WERI-Rb-1 (cell line): Measurements from ENCODE around the gene COL5A3.

ENCODE experiments used
- DNase-seq: peaks from one replicate; pipeline ENCODE4 v3.0.0-alpha.2; 2020
- H3K27ac ChIP-seq: fragments of 250-450 bp; sonication (Bioruptor Pico); 2 replicates; pipeline ENCODE4 v1.5.1; 2020; ENCODE audit warnings: mild to moderate bottlenecking, moderate library complexity
- H3K27me3 ChIP-seq: fragments of 250-450 bp; sonication (Bioruptor Pico); 2 replicates; pipeline ENCODE4 v1.5.1; 2021; ENCODE audit warnings: mild to moderate bottlenecking, low read depth, moderate library complexity; ENCODE audit not compliant: insufficient read depth, severe bottlenecking
- H3K36me3 ChIP-seq: fragments of 250-450 bp; sonication (Bioruptor Pico); 2 replicates; pipeline ENCODE4 v1.5.1; 2020; ENCODE audit warnings: mild to moderate bottlenecking, moderate library complexity
- H3K4me3 ChIP-seq: 2 replicates; pipeline ENCODE4 v1.5.1; 2011; ENCODE audit warnings: low read depth, mild to moderate bottlenecking, control low read depth, low read length
- H3K9me3 ChIP-seq: fragments of 250-450 bp; sonication (Bioruptor Pico); 2 replicates; pipeline ENCODE4 v1.5.1; 2021; ENCODE audit warnings: mild to moderate bottlenecking, moderate library complexity; ENCODE audit not compliant: severe bottlenecking
- TF ChIP-seq, protein P1 (sequence below): IDR thresholded peaks from 2 replicates; pipeline ENCODE4 v1.5.1; 2011; ENCODE audit warnings: low read depth, mild to moderate bottlenecking, control low read depth, inconsistent platforms, low read length

Gene COL5A3

DNA sequence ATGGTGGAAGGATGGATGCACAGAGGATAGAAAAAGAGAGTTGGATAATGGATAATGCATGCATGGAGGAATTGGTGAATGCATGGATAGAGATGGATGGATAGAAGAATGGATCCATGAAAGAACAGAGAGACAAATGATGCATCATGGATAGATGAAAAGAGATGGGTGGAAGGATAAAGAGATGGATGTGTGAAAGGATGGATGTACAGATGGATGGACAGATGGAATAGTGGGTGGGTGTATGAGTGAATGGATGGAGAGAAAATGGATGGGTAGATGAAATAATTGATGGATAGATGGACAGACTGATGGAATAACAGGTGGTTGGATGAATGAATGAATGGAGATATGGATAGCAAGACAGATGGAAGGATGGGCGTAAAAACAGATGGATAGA is 99.7 kb downstream of the COL5A3 start:
- no peak for DNase-seq
- Histone ChIP-seq H3K27me3 (no peaks in the 10 kb centered on the region), H3K27ac (no peak overlapping the region), H3K36me3 (peaks cover 9% of the 10 kb centered on the region), H3K9me3 (no peaks in the 10 kb centered on the region), H3K4me3 (no peak overlapping the region)
- TF ChIP-seq, protein P1, sequence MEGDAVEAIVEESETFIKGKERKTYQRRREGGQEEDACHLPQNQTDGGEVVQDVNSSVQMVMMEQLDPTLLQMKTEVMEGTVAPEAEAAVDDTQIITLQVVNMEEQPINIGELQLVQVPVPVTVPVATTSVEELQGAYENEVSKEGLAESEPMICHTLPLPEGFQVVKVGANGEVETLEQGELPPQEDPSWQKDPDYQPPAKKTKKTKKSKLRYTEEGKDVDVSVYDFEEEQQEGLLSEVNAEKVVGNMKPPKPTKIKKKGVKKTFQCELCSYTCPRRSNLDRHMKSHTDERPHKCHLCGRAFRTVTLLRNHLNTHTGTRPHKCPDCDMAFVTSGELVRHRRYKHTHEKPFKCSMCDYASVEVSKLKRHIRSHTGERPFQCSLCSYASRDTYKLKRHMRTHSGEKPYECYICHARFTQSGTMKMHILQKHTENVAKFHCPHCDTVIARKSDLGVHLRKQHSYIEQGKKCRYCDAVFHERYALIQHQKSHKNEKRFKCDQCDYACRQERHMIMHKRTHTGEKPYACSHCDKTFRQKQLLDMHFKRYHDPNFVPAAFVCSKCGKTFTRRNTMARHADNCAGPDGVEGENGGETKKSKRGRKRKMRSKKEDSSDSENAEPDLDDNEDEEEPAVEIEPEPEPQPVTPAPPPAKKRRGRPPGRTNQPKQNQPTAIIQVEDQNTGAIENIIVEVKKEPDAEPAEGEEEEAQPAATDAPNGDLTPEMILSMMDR: no peak
